H9 (cell line): ENCODE results near the gene TMEM165. TPM values are rescaled to one million over a fixed set of nuclear protein-coding genes. Genes with fewer than 3 reads are reported as not detected.
"Not testable (repeated sequence)": the region's sequence is repeated elsewhere in the genome, so short reads cannot be mapped to it uniquely, and the experiment has no call there.

ENCODE experiments used
- DNase-seq: peaks from one replicate; pipeline ENCODE4 v3.0.0-alpha.2; 2017
- H2AFZ ChIP-seq: one replicate; pipeline ENCODE4 v1.6.1; 2013; ENCODE audit warnings: mild to moderate bottlenecking, low read length, control low read depth, moderate library complexity
- H2AK5ac ChIP-seq: 2 replicates; pipeline ENCODE4 v1.6.1; 2013; ENCODE audit warnings: low read length, control low read depth, mixed read lengths; ENCODE audit not compliant: insufficient read length
- H2BK120ac ChIP-seq: one replicate; pipeline ENCODE4 v1.6.1; 2013; ENCODE audit warnings: low read depth, mild to moderate bottlenecking, low read length, control low read depth, inconsistent platforms; ENCODE audit not compliant: poor library complexity, severe bottlenecking
- H2BK12ac ChIP-seq: 2 replicates; pipeline ENCODE4 v1.6.1; 2013; ENCODE audit warnings: low read length, control low read depth, mixed read lengths, low read depth; ENCODE audit not compliant: insufficient read length
- H2BK15ac ChIP-seq: 2 replicates; pipeline ENCODE4 v1.6.1; 2013; ENCODE audit warnings: low read depth, low read length, control low read depth
- H2BK20ac ChIP-seq: one replicate; pipeline ENCODE4 v1.6.1; 2013; ENCODE audit warnings: low read depth, mild to moderate bottlenecking, low read length, control low read depth, inconsistent platforms; ENCODE audit not compliant: poor library complexity, severe bottlenecking
- H2BK5ac ChIP-seq: 2 replicates; pipeline ENCODE4 v1.6.1; 2013; ENCODE audit warnings: low read length, control low read depth, mixed read lengths; ENCODE audit not compliant: insufficient read length
- H3K14ac ChIP-seq: 2 replicates; pipeline ENCODE4 v1.6.1; 2013; ENCODE audit warnings: low read length, control low read depth; ENCODE audit not compliant: insufficient read depth
- H3K18ac ChIP-seq: 2 replicates; pipeline ENCODE4 v1.6.1; 2013; ENCODE audit warnings: low read depth, mild to moderate bottlenecking, mixed read lengths, low read length, control low read depth; ENCODE audit not compliant: insufficient read length
- H3K23ac ChIP-seq: 2 replicates; pipeline ENCODE4 v1.6.1; 2013; ENCODE audit warnings: low read length, control low read depth, mixed read lengths, low read depth; ENCODE audit not compliant: insufficient read length
- H3K23me2 ChIP-seq: 2 replicates; pipeline ENCODE4 v1.6.1; 2013; ENCODE audit warnings: low read depth, mild to moderate bottlenecking, mixed read lengths, low read length, control low read depth; ENCODE audit not compliant: insufficient read length, poor library complexity, severe bottlenecking
- H3K27ac ChIP-seq: 2 replicates; pipeline ENCODE4 v1.5.1; 2013; ENCODE audit warnings: low read length, control low read depth, mixed read lengths, low read depth; ENCODE audit not compliant: insufficient read length
- H3K27me3 ChIP-seq: 2 replicates; pipeline ENCODE4 v1.6.1; 2013; ENCODE audit warnings: low read length, control low read depth, inconsistent platforms; ENCODE audit not compliant: insufficient read depth
- H3K4ac ChIP-seq: 2 replicates; pipeline ENCODE4 v1.6.1; 2013; ENCODE audit warnings: low read depth, mild to moderate bottlenecking, control low read depth, inconsistent platforms, low read length, moderate library complexity
- H3K4me1 ChIP-seq: 2 replicates; pipeline ENCODE4 v1.6.1; 2013; ENCODE audit warnings: low read length, control low read depth, inconsistent platforms; ENCODE audit not compliant: insufficient read depth
- H3K4me2 ChIP-seq: 2 replicates; pipeline ENCODE4 v1.6.1; 2013; ENCODE audit warnings: low read length, control low read depth, mixed read lengths; ENCODE audit not compliant: insufficient read length, insufficient read depth
- H3K56ac ChIP-seq: 2 replicates; pipeline ENCODE4 v1.6.1; 2013; ENCODE audit warnings: low read depth, mild to moderate bottlenecking, mixed read lengths, low read length, control low read depth; ENCODE audit not compliant: insufficient read length
- H3K79me1 ChIP-seq: 2 replicates; pipeline ENCODE4 v1.6.1; 2013; ENCODE audit warnings: low read depth, mild to moderate bottlenecking, moderate library complexity, low read length, control low read depth, inconsistent platforms; ENCODE audit not compliant: insufficient read depth, poor library complexity, severe bottlenecking
- H3K79me2 ChIP-seq: 2 replicates; pipeline ENCODE4 v1.6.1; 2013; ENCODE audit warnings: low read length, control low read depth, inconsistent platforms; ENCODE audit not compliant: insufficient read depth
- H3K9ac ChIP-seq: 2 replicates; pipeline ENCODE4 v1.6.1; 2013; ENCODE audit warnings: low read length, control low read depth, mixed read lengths; ENCODE audit not compliant: insufficient read length; ENCODE audit errors: extremely low read depth
- H3K9me3 ChIP-seq: one replicate; pipeline ENCODE4 v1.6.1; 2013; ENCODE audit warnings: low read depth, low read length, inconsistent platforms; ENCODE audit not compliant: control insufficient read depth
- H3T11ph ChIP-seq: one replicate; pipeline ENCODE4 v1.6.1; 2013; ENCODE audit warnings: mild to moderate bottlenecking, low read length, control low read depth, inconsistent platforms
- H4K20me1 ChIP-seq: one replicate; pipeline ENCODE4 v1.6.1; 2013; ENCODE audit not compliant: control insufficient read depth, insufficient read length, insufficient read depth
- H4K5ac ChIP-seq: 2 replicates; pipeline ENCODE4 v1.6.1; 2013; ENCODE audit warnings: low read depth, mild to moderate bottlenecking, mixed read lengths, low read length, control low read depth; ENCODE audit not compliant: insufficient read length
- H4K8ac ChIP-seq: replicated peaks from 2 replicates; pipeline ENCODE4 v1.6.1; 2013; ENCODE audit warnings: low read length, control low read depth, mixed read lengths, low read depth; ENCODE audit not compliant: insufficient read length
- H4K91ac ChIP-seq: 2 replicates; pipeline ENCODE4 v1.6.1; 2013; ENCODE audit warnings: low read depth, mild to moderate bottlenecking, moderate library complexity, mixed read lengths, low read length, control low read depth; ENCODE audit not compliant: insufficient read length
- H3K27ac Mint-ChIP-seq, 3 experiments: 2 replicates in 2 of 3; 3 replicates in 1 of 3; pipeline ENCODE4 v1.8.0; 2020 to 2021; ENCODE audit warnings: mixed read lengths in 3 of 3, mild to moderate bottlenecking in 1 of 3, moderate library complexity in 1 of 3
- H3K27me3 Mint-ChIP-seq: 2 replicates; pipeline ENCODE4 v1.8.0; 2021; ENCODE audit warnings: low read depth, mild to moderate bottlenecking, moderate library complexity, mixed read lengths
- H3K36me3 Mint-ChIP-seq, 3 experiments: 2 replicates in 2 of 3; 3 replicates in 1 of 3; pipeline ENCODE4 v1.8.0; 2020 to 2021; ENCODE audit warnings: low read depth in 3 of 3, mixed read lengths in 3 of 3; ENCODE audit not compliant: insufficient read depth in 1 of 3
- H3K4me1 Mint-ChIP-seq, 2 experiments: 2 replicates each; pipeline ENCODE4 v1.8.0; 2020; ENCODE audit warnings: mixed read lengths in 2 of 2
- H3K4me3 Mint-ChIP-seq, 2 experiments: 2 replicates in 1 of 2; 3 replicates in 1 of 2; pipeline ENCODE4 v1.8.0; 2020 to 2021; ENCODE audit warnings: mild to moderate bottlenecking in 2 of 2, mixed read lengths in 2 of 2, moderate library complexity in 1 of 2
- H3K9me3 Mint-ChIP-seq, 2 experiments: 2 replicates in 1 of 2; 3 replicates in 1 of 2; pipeline ENCODE4 v1.8.0; 2020; ENCODE audit warnings: mild to moderate bottlenecking in 2 of 2, mixed read lengths in 2 of 2, moderate library complexity in 1 of 2
- whole genome bisulfite sequencing: extraction: QIAGEN DNeasy Blood & Tissue Kit; methylation state at CpG from one replicate; pipeline ENCODE4 v1.1.7; 2013; ENCODE audit warnings: missing lambda C conversion rate, low lambda C conversion rate, mixed read lengths; ENCODE audit not compliant: insufficient read length; ENCODE audit errors: extremely low coverage; 5-methylcytosine and 5-hydroxymethylcytosine counted together
- total RNA-seq: library from RNA; stranded (reverse); gene quantifications from 2 replicates; pipeline ENCODE4 v1.2.1, GENCODE V29; 2021
- TF ChIP-seq, protein P1 (sequence below): fragments of 200-600 bp; sonication (generic); conservative IDR thresholded peaks from 3 replicates; pipeline ENCODE4 v1.8.0; 2021; ENCODE audit warnings: antibody characterized with exemption, mild to moderate bottlenecking

Gene TMEM165
- total RNA-seq, 1 experiment from 2014 or later: 87.2 TPM

DNA sequence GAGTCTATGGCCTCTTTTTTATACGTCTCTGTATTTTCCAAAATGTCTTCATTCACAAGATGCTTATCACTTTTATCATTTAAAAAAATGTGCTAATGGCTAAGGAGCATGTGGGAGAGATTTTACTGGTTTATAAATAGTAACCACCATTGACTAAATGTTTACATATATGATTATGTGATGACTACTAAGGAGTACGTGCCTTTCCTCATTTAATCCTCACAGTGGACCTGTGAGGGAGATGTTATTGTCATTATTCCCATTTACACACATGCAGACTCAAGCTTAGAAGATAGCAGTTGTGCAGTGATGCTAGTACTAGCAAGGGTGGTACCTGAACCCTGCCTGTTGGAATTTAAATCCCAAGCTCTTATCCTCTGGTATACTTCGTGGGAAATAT is 47.3 kb upstream of the TMEM165 start:
- no CpG with 5 or more reads among the region's 3 CpGs for WGBS
- H3K9ac ChIP-seq: no peak overlapping the region
- Mint-ChIP-seq H3K36me3 (peaks cover 17 to 21% (median 20%) of the 10 kb centered on the region in 3 experiments), H3K4me1 (peaks cover 20 to 23% of the 10 kb centered on the region in 2 experiments), H3K27me3 (no peaks in the 10 kb centered on the region; the same call in 1 of the 2 replicates), H3K4me3 (no peak overlapping the region), H3K27ac (no peak overlapping the region), H3K9me3 (peaks cover 4 to 6% of the 10 kb centered on the region in 2 experiments)
- no peaks in the 10 kb centered on the region for H3K79me1 ChIP-seq
- no peak overlapping the region for H2AFZ ChIP-seq
- TF ChIP-seq, protein P1, sequence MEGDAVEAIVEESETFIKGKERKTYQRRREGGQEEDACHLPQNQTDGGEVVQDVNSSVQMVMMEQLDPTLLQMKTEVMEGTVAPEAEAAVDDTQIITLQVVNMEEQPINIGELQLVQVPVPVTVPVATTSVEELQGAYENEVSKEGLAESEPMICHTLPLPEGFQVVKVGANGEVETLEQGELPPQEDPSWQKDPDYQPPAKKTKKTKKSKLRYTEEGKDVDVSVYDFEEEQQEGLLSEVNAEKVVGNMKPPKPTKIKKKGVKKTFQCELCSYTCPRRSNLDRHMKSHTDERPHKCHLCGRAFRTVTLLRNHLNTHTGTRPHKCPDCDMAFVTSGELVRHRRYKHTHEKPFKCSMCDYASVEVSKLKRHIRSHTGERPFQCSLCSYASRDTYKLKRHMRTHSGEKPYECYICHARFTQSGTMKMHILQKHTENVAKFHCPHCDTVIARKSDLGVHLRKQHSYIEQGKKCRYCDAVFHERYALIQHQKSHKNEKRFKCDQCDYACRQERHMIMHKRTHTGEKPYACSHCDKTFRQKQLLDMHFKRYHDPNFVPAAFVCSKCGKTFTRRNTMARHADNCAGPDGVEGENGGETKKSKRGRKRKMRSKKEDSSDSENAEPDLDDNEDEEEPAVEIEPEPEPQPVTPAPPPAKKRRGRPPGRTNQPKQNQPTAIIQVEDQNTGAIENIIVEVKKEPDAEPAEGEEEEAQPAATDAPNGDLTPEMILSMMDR: no peak
- no peak overlapping the region for H3K56ac ChIP-seq
- no peak overlapping the region for H4K91ac ChIP-seq
- no peak overlapping the region for H4K5ac ChIP-seq
- H3K23me2 ChIP-seq: peaks cover 6% of the 10 kb centered on the region
- H3T11ph ChIP-seq: no peak overlapping the region
- H3K18ac ChIP-seq: no peak overlapping the region
- no peak overlapping the region for H3K4ac ChIP-seq
- no peak overlapping the region for H3K27ac ChIP-seq
- no peaks in the 10 kb centered on the region for H3K4me1 ChIP-seq
- H3K9me3 ChIP-seq: no peaks in the 10 kb centered on the region
- H2BK15ac ChIP-seq: no peak overlapping the region
- no peak overlapping the region for H2BK12ac ChIP-seq
- H2BK120ac ChIP-seq: no peak overlapping the region
- no peak overlapping the region for H3K23ac ChIP-seq
- H2BK5ac ChIP-seq: no peak overlapping the region
- no peak overlapping the region for H2BK20ac ChIP-seq
- H3K79me2 ChIP-seq: no peaks in the 10 kb centered on the region
- H4K8ac ChIP-seq: no peak overlapping the region
- H2AK5ac ChIP-seq: no peak overlapping the region
- no peak for DNase-seq
- H4K20me1 ChIP-seq: no peaks in the 10 kb centered on the region
- H3K14ac ChIP-seq: no peak overlapping the region
- H3K4me2 ChIP-seq: no peak overlapping the region
- H3K27me3 ChIP-seq: no peaks in the 10 kb centered on the region

DNA sequence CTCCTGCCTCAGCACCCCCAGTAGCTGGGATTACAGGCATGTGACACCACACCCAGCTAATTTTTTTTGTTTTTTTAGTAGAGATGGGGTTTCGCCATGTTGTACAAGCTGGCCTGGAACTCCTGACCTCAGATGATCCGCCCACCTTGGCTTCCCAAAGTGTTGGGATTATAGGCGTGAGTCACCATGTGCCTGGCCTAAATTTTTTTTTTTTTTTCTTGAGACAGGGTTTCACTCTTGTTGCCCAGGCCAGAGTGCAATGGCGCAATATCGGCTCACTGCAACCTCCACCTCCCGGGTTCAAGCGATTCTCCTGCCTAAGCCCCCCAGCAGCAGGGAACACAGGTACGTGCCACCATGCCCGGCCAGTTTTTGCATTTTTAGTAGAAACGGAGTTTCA is 44.9 kb upstream of the TMEM165 start:
- H2BK12ac ChIP-seq, H3K79me1 ChIP-seq, H3K4me3 Mint-ChIP-seq, H3K4me1 ChIP-seq, H3K79me2 ChIP-seq, H3K9me3 Mint-ChIP-seq, H3K14ac ChIP-seq, H4K91ac ChIP-seq, H4K20me1 ChIP-seq, H3K9me3 ChIP-seq, H3T11ph ChIP-seq, H3K18ac ChIP-seq, H4K8ac ChIP-seq, H3K23me2 ChIP-seq, H4K5ac ChIP-seq, H3K27me3 ChIP-seq, H3K27ac Mint-ChIP-seq, DNase-seq, H3K23ac ChIP-seq, H3K27ac ChIP-seq, H3K9ac ChIP-seq, H3K56ac ChIP-seq, H3K4ac ChIP-seq, H2AK5ac ChIP-seq, H2BK20ac ChIP-seq, H3K4me2 ChIP-seq, H2AFZ ChIP-seq, H2BK120ac ChIP-seq, H2BK5ac ChIP-seq, H2BK15ac ChIP-seq, H3K27me3 Mint-ChIP-seq: not testable (repeated sequence)
- Mint-ChIP-seq H3K4me1 (peaks cover 16 to 18% of the 10 kb centered on the region in 2 experiments), H3K36me3 (peaks cover 27 to 32% (median 29%) of the 10 kb centered on the region in 3 experiments)
- no CpG with 5 or more reads among the region's 10 CpGs for WGBS
